SW 1271 (cell line): ENCODE results near the gene GLG1.
"Not testable (repeated sequence)": the region's sequence is repeated elsewhere in the genome, so short reads cannot be mapped to it uniquely, and the experiment has no call there.

Experiments used
- DNase-seq, 2 experiments: peaks; one replicate each; lab custom pipeline; 2025; lab: John Stamatoyannopoulos, UW

GLG1 gene

GRCh38 chr16:74606521-74607309 lies at the start of gene GLG1:
Gene GLG1, minus strand, starts transcription at chr16:74607114. Its CDS starts 20 bp downstream, at chr16:74607094.
- DNase-seq = peak; percentile 75 to 80

DNA sequence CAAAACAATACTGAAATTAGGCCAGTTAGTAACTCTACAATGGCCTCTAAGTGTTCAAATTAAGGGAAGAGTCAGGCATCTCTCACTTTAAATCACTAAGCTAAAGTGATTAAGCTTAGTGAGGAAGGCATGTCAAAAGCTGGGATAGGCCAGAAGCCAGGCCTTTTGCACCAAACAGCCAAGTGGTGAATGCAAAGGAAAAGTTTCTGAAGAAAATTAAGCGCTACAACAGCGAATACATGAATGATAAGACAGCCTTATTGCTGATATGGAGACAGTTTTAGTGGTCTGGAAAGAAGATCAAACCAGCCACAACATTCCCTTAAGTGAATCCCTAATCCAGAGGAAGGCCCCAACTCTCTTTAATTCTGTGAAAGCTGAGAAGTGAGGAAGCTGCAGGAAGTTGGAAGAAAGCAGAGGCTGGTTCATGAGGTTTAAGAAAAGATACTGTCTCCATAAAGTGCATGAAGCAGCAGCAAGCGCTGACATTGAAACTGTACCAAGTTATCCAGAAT lies 47.7 kb upstream of the GLG1 start:
- no peak for DNase-seq

DNA sequence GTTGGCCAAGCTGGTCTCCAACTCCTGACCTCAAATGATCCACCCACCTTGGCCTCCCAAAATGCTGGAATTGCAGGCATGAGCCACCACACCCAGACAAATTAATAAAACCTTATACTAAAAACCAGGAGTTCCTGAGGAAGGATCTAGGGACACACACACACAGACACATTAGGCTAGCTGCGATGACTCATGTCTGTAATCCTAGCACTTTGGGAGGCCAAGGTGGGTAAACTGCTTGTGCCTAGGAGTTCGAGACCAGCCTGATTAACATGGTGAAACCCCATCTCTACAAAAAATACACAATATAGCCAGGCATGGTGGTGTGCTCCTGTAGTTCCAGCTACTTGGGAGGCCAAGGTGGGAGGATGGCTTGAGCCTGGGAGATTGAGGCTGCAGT lies 46.0 kb upstream of the GLG1 start:
- DNase-seq = not testable (repeated sequence)

- DNase-seq = no peak
Measured at GRCh38 chr16:74652249-74652648, 45.3 kb upstream of the GLG1 start.

GRCh38 chr16:74651841-74652240 lies 44.9 kb upstream of the GLG1 start:
- DNase-seq = no peak

DNA sequence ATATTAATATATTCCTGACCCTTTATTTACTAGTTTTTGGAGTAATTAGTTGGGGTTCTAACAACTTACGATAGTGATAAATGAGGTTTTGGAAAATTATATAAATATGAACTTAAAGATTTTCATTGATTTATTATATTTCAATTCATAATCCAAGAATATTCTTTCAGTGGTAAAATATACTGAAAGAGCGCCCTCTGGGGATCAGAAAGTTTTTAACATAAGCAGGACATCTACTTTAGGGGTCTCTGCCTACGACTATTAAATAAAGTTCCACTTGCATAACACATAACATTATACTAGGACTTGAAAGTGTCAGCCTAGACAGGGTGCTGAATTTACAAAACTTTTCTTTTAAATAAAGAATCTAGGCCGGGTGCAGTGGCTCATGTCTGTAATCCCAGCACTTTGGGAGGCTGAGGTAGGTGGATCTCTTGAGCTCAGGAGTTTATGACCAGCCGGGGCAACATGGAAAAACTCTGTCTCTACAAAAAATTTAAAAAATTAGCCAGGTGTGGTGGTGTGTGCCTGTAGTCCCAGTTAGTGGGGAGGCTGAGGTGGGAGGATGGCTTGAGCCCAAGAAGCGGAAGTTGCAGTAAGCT lies 44.2 kb upstream of the GLG1 start:
- DNase-seq = peak in 1 of 2 experiments; percentile 22

GRCh38 chr16:74649839-74650504 lies 43.1 kb upstream of the GLG1 start:
- no peak for DNase-seq

DNA sequence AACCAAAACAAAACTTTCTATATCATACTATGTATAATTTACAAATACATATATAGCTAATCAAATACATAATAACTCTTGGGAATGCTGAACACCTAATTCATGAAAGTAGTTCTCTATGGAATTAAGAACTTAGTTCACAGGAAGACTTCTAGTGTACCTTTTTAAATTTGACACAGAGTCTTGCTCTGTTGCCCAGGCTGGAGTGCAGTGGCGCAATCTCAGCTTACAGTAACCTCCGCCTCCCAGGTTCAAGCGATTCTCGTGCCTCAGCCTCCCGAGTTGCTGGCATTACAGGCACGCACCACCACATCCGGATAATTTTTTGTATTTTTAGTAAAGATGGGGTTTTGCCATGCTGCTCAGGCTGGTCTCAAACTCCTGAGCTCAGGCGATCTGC lies 35.1 kb upstream of the GLG1 start:
- DNase-seq = no peak

- no peak for DNase-seq
Measured at GRCh38 chr16:74637742-74638453, 31.0 kb upstream of the GLG1 start.

- DNase-seq = no peak
Measured at GRCh38 chr16:74635303-74635702, 28.4 kb upstream of the GLG1 start.

DNA sequence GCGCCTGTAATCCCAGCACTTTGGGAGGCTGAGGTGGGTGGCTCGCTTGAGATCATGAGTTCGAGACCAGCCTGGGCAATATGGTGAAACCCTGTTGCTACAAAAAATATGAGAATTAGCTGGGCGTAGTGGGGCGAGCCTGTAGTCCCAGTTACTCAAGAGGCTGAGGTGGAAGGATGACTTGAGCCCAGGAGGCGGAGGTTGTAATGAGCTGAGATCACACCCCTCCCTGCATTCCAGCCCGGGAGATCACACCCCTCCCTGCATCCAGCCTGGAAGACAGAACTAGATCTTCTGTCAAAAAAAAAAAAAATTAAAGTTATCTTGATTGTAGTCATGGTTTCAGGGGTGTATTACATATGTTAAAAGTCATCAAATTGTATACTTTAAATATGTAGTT lies 26.8 kb upstream of the GLG1 start:
- DNase-seq = no peak

DNA sequence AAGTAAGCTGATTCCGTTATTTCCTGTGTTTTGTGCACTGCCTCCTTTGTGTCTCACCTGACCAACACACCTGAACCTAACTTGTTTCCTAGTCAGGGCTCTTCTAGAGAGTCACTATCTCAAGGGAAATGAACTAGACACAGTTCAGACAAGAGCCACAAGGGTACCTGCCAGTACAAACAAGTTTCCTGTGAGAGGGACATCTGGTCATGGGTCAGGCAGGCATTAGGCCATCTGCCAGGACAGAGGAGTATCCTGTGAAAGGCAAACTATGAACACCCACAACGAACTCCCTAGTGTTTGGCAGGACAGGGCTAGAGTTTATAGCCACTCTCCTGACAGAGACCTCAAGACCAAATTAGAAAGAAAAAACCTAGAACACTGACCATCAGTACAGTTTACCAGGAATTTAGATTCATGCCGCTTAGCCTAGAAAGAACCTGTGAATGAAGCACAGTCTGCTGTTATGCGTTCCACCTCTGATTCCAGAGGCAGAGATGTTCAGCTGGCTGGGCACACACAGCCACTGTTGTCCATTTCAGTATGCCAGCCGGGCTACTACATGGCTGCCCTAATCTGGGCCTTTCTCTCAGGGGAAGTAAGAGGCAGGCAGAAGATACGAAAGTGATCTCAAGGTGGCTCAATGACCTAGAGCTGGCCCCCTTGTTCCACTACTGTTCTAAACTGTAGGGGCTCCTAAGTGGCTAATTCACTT lies 20.7 kb upstream of the GLG1 start:
- DNase-seq = no peak

- DNase-seq = no peak
Measured at GRCh38 chr16:74626741-74627416, 20.0 kb upstream of the GLG1 start.

DNA sequence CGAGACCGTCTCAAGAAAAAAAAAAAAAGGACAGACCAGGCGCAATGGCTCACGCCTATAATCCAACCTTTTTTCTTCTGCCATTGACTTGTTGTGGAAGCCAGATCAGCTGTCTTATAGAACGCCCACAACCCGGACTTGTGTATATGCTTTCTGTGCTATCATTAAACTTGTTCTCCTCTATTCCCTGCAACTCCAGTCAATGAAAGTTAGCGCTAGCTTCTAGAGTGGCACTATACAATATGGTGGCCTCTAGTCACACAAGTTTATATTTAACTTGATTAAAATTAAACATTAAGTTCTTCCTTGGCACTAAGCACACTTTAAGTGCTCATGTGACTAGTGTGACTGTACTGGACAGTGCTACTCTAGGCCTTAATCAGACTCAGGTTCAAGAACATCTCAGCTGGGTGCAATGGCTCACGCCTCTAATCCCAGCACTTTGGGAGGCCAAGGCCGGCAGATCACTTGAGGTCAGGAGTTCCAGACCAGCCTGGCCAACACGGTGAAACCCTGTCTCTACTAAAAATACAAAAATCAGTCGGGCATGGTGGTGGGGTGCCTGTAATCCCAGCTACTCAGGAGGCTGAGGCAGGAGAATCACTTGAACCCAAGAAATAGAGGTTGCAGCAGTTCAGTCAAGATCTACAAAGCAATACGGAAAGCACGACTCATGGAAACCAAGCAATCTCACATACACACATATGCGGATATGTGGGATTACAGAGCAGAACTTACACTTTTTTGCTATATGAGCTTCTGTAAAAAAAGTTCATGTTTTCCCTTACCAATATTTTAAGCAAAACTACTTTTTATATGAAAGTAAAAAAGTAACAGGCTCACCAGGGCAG lies 18.8 kb upstream of the GLG1 start:
- DNase-seq = no peak

GRCh38 chr16:74623839-74624235 lies 16.9 kb upstream of the GLG1 start:
- DNase-seq = no peak

- DNase-seq = peak in 1 of 2 experiments; percentile 53
Measured at GRCh38 chr16:74623214-74623838, 16.4 kb upstream of the GLG1 start.

- no peak for DNase-seq
Measured at GRCh38 chr16:74622005-74622404, 15.1 kb upstream of the GLG1 start.

DNA sequence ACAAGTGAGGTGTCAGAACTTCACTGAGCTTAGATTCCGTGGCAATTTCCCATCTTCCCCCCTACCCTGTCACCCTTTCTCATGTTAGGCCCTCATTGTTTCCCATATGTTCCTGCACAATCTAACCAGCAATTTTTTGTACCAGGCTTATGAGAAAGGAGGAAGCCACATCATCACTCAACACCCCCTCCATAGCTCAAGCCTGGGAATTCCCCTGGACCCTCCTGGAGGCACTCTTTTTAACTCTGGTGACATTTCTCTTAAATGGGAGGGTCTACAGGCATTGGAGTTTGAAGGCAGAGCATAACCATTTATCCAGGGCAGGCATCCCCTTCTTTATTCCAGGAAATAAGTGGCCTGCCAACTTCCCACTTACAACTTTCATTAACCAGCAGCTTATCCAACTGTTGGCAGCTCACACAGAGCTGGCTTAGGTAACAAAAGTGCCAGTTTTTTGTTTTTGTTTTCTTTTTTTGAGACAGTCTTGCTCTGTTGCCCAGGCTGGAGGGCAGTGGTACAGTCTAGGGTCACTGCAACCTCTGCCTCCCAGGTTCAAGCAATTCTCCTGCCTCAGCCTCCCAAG lies 10.4 kb upstream of the GLG1 start:
- DNase-seq = no peak

GRCh38 chr16:74611721-74612120 lies 4.8 kb upstream of the GLG1 start:
- DNase-seq = no peak
